GM18517 (cell line): Measurements from ENCODE around the gene GCAT.

Experiments used
- ATAC-seq: cut with Tn5 transposase; IDR thresholded peaks from one replicate; pipeline ENCODE4 v1.9.1; 2021; ENCODE audit warnings: mild to moderate bottlenecking, moderate library complexity; ENCODE audit not compliant: unreplicated experiment

The GCAT gene

GRCh38 chr22:37809672-37810333 is 2.1 kb downstream of the GCAT start:
- ATAC-seq: no peak

DNA sequence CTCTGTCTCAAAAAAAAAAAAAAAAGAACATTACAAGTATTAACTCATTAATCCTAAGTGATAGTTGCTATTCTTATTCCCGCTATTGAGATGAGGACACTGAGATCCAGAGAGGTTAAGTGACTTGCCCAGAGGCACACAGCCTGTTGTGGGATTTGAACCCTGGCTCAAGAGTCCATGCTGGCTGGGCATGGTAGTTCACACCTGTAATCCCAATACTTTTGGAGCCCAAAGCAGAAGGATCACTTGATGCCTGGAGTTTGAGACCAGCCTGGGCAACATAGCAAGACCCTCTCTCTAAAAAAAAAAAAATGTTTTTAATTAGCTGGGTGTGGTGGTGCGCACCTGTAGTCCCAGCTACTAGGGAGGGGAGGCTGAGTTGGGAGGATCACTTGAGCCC is 4.1 kb downstream of the GCAT start:
- no peak for ATAC-seq

DNA sequence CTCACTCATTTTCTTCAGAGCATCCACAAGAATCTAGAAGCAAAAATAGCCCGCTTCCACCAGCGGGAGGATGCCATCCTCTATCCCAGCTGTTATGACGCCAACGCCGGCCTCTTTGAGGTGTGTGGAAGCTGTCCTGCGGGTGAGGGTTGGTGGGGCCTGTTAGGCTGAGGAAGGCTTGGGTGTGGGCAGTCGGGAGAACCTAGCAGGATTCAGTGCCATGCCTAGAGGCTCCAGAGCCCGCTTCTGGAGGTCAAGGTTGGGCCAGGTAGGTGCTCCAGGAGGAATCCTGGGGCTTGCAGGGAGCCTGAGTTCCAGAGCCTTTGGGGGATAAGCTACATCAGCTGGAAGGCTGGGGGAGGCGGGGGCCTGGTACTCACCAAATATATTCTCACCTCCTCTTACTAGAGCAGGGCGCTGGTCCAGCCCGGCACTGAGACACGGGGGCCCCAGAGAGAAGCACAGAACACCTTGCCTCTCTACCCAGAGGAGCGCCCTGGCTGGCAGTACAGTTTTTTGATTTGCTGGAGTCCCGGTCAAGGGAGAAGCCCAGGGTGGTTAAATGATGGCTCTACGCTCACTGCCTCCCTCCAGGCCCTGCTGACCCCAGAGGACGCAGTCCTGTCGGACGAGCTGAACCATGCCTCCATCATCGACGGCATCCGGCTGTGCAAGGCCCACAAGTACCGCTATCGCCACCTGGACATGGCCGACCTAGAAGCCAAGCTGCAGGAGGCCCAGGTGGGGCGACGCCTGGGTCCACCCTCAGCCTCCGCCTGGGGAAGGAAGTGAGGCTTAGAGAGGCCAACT is 5.3 kb downstream of the GCAT start:
- no peak for ATAC-seq

DNA sequence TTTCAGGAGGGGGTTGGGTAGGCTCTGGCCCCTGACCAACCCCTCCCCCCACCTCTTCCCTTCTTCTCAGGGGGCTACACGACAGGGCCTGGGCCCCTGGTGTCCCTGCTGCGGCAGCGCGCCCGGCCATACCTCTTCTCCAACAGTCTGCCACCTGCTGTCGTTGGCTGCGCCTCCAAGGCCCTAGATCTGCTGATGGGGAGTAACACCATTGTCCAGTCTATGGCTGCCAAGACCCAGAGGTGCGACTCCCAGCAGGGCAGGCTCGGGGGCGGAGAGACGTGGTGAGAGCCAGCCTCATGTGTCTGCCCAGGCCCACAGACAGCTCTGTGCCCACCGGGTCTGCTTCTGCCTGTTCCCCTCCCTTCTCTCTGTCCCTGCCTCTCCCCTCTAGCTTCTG is 7.9 kb downstream of the GCAT start:
- ATAC-seq: no peak

- ATAC-seq: no peak
These were observed 8.9 kb downstream of the GCAT start for GRCh38 chr22:37816543-37817180.

- ATAC-seq: no peak
These were observed 10.1 kb downstream of the GCAT start for GRCh38 chr22:37817705-37818408.

GRCh38 chr22:37818409-37819104 is 10.8 kb downstream of the GCAT start:
- no peak for ATAC-seq

DNA sequence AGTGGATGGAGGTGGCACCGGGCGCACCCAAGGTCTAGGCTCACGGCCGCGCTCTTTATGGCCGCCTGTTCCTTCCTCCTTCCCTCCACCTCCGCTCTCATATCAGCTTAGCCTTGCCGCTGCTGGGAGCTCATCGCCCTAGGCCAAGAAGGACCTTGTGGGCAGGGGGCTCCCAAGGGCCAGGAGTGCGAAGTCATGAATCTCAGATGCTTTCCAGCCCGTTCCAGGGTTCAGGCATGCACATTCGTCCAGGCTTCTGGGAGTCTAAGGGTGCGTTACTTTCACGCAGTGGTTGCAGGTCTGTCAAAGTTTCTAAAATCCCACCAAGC is 11.3 kb downstream of the GCAT start:
- ATAC-seq: no peak

DNA sequence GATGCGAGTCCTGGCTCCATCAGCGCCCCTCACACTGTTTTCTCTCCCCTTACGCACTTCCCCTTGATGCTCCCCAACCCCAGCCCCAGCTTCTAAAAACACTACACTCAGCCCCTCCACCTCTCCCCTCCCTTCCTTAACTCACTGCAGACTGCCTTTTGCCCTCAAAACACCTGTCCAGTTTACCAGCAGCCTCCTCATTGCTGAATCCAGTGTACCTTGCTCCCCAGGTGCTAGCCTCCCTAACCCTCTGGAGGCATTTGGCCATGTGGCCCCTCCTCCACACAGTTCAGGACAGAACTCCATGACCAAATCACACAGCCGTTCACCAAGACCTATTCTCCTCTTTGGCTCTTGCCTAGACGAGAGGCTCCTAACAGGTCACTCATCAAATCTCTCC is 12.6 kb downstream of the GCAT start:
- no peak for ATAC-seq

DNA sequence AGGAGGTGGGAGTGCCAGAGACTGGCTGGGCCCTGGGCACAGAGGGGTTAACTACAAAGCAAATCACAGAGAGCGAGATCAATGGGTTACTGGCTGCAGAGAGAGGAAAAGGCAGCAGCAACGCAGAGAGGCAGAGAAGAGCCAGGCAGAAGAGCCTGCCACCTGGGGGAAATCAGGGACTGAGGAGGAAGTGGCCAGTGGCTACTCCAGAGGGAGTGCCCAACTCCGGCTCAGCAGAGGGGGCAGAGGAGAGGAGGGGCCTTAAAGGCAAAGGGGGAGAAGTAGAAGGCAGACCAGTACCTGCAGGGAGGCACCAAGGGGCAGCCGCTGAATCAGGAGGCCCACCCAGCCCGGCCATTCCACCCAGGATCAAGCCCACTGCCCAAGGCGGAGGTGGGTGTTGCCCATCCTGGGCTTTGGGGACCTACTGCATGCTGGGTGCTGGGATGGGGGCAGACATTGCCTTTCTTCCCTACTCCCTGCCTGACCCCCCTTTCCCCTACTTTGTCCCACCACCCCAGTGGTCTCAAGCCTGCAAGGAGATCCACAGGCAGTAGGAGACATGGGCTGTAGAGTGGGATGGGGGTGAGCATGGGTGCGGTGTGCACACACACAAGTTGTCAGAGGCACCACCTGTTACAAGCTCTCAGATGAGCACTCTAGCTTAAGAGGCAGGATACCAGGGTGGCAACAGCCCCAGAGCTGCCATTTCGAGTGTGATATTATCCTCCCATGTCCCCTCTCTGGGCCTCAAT is 14.5 kb downstream of the GCAT start:
- no peak for ATAC-seq

GRCh38 chr22:37823134-37823985 is 15.6 kb downstream of the GCAT start, which contains the start of gene GALR3:
GALR3 (plus strand) TSS chr22:37823382; CDS start chr22:37823407, 25 bp downstream.
- ATAC-seq: no peak

- no peak for ATAC-seq
These were observed 17.2 kb downstream of the GCAT start for GRCh38 chr22:37824674-37825641.

GRCh38 chr22:37827056-37827455 is 19.3 kb downstream of the GCAT start:
- no peak for ATAC-seq

DNA sequence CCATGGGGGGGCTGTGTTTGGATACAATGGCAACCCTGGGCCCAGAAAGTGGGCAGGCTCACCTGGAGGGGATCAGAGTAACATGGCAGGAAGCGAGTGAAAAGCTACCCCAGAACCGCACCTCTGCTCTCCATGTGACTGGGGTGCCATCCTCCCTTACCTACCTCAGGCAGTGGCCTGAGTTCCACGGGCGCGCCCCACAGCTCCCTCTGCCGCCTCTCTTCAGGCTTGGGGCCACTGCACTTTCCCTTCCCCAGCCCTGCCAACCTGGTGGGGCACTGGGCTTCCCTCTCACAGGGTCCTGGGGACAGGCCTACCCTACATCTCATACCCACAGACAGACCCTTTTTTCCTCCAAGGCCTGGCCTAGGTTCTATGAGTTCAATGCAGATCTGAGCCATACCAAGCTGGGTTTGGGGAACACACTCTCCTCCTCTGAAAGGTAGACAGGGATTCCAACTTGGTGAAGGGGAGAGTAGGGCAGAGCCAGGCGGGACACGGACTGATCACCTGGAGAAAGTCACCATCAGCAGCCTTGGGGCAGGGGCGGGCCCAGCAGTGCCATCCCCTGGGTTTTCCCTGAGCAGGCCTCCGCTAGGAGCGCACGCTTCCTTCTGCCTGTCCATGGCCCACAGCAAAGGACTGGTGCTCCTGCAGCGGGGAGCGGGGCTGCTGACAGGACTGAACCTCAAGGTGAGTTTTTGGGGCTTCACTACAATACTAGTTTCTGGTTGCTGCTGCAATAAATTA is 22.5 kb downstream of the GCAT start:
- no peak for ATAC-seq

- ATAC-seq: no peak
These were observed 23.7 kb downstream of the GCAT start for GRCh38 chr22:37831472-37831871.

- ATAC-seq: no peak
These were observed 24.5 kb downstream of the GCAT start for GRCh38 chr22:37832022-37832857.
